ENCODE results near the gene MVB12A.

Gene MVB12A

DNA sequence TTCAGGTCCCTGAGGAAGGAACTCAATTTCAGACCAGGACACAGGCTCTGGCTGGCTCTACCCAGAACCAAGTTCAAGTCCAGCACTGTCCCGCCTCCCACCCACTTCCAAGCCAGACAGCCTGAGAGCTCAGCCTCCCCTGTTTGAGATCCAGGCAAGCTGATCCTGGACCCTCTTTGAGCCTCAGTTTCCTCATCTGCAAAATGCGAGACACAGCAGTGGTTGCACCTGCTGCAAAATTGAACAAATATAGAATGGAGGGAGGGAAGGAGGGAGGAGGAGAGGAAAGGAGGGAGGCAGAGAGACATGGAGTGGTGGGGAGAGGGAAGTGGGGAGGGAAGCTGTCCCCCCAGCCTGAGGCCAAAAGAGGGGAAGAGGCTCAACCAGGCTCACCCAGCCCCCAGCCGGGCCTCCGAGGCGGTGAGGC lies 27.9 kb downstream of the MVB12A start:
- no peak for DNase-seq

DNA sequence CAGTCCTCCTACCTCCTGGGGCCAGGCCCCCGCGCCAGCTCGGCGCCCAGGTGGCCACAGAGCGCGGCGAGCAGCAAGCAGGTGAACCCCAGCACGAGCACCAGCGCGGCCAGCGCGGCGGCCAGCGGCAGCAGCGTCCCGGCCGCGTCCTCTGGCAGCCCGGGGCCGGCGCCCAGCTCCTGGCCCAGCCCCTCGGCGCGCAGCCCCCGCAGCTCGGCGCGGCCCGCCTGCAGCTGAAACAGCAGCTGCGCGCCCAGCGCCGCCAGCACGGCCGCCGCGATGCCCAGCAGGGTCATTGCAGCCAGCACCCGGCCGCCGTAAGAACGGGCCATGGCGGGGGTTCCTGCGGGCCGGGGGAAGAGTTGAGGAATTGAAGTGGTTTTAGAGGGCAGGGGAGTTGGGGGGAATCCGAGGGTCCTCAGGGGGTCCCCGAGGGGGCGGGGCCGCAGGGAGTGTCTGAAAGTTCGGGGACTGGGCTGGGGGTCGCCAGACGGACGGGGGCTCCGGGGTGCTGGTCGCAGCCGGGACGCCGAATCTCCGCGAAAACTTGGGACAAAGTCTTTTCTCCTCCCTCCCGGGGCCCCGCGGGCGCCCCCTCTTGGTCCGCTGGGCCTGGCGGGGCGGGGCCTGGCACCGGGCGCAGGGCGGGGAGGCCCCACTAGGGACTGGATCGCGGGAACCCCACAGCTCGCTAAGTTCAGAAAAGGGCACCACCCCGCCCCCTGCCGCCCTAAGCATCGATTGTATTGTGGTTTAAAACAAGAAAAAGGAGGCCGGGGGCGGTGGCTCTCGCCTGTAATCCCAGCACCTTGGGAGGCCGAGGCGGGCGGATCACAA lies 28.5 kb downstream of the MVB12A start, which contains the start of gene TMEM221:
Gene TMEM221 (minus strand): TSS at position 538 of the 837 bp plus-strand sequence. CDS start 206 bp downstream, at position 332.
- no peak for DNase-seq

DNA sequence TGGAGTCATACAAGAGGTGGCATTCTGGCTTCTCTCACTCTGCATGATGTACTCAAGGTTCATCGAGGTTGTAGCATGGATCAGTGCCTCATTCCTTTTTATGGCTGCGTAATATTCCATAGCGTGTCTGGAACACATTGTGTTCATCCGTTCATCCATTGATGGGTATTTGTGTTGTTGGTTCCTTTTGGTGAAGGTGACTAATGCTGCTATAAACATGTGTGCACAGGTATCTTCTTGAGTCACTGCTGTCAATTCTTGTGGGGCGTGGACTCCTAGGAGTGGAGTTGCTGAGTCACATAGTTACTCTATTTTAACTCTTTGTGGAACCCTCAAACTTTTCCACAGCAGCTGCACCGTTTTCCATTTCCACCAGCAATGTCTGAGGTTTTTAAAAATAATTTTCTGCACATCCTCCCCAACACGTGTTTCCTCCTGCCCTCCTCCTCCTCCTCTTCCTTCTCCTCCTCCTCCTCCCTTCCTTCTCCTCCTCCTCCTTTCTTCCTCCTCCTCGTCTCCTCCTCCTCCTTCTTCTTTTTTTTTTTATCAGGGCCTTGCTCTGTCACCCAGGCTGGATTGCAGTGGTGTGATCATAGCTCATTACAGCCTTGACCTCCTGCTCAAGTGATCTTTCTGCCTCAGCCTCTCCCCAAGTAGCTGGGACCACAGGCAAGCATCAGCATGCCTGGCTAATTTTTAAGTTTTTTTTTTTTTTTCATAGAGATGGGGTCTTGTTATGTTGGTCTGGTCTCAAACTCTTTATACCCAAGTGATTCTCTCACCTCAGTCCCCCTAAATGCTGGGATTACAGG lies 30.6 kb downstream of the MVB12A start:
- no peak for DNase-seq

DNA sequence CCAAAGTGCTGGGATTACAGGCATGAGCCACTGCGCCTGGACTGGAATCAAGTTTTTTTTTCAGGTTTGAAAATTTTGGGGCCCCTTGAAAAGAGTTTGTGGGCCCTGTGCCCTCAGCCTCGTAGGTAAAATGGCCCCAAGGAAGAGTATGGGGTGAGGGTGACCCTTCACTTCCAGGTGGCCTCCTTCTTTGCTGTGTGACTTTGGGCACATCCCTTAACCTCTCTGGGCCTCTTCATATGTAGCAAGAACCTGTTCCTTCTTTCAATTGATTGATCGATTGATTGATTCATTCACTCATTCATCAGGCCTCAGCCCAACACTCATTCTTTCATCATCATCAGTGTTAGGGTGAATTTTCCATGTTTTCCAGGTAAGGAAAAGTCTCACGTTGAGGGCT lies 32.0 kb downstream of the MVB12A start:
- DNase-seq = no peak

DNA sequence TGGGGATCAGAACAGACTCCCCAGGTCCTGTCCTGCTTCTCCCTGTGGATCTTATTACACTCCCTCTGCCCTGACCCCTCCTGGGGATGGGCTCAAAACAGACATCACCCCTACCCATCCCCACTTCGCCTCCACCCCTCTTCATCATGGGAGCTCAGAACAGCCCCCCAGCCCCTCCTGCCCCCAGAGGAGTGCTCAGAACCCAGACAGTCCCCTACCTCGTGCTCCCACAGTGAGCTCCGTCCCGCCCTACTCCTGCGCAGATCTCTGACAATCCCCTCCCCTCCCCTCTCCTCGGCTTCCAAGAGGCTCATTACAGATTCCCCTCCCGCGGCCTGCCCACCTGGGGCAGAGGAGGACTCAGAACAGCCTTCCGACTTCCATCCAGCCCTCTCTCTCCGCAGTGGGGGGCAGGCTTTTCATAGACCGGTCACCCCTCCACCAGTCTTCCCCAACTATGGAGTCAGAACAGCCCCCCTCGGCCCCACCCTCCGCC lies 34.8 kb downstream of the MVB12A start:
- peak; percentile 66 for DNase-seq

DNA sequence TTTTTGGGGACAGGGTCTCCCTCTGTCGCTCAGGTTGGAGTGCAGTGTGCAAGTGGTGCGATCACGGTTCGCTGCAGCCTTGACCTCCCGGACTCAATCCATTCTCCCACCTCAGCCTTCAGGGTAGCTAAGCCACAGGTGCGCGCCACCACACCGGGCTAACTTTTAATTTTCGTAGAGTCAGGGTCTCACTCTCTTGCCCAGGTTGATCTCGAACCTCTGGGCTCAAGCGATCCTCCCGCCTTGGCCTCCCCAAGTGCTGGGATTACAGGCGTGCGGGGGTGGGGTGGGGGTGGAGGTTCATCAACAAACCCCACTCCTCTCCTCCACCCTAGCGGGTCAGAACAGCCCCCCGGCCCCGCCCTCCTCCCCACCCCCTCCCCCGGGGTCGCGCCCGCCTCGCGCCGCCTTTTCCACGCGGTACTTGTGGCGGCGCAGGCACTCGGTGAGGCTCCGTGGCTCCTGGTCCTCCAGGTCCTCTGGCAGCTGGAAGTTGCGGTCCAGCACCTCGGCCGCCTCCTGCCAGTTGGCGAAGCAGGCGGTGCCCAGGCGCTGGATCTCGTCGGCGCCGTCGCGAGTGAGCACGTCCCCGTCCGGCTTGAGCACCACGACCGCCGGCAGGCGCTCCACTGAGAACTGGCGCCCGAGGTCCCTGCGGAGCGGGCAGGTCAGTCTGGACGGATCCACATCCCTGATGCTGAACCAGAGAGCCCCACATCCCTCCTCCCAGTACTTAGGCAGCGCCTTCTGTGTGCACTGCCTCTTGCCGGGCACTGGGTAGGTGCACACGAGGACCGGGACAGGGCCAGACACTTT lies 35.7 kb downstream of the MVB12A start:
- no peak for DNase-seq

DNA sequence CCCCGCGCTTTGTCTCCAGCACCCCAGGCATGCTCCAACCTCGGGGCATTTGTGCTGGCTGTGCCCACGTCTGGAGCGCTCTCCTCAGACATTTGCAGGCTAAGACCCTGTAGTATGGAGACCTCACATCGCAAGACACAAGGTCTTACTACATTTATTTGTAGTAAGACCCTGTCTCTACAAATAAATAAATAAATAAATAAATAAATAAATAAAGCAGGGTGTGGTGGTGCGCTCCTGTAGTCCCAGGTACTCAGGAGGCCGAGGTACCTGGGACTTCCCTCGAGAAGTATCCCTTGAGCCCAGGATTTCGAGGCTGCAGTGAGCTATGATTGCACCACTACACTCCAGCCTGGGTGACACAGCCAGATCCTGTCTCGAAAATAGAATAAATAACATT lies 36.3 kb downstream of the MVB12A start:
- DNase-seq = no peak

DNA sequence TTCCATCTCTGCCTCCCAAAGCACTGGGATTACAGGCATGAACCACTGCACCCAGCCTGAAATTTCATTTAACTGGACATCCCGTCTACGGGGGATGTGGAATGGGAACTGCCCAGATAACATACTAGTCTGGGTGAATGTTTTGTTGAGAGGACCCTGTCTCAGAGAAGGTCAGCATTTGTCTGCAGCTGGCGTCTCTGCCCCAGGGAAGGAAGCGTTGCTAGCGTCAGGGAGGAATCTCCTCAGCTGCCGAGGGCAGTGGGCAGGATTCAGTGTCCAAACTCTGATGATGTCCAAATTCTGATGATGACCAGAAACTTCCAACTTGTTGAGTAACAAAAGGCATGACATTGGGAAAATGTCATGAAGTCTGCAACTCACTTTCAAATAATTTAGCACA lies 37.8 kb downstream of the MVB12A start:
- DNase-seq = no peak

DNA sequence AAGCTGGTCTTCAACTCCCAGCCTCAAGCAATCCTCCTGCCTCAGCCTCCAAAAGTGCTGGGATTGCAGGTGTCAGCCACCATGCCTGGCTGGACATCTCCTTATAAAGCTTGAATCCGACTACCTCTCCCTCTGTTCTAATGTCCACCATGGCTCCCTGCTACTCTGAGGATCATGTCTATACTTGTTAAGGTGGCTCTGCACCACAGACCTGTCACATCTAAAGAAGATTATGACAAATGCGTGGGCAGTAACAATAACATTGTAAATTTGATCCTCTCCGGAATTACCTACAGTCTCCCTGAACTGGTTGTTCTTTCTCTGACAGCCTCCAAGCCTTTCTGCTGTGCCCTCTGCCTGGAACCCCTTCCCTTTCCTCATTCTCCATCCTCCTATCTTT lies 39.1 kb downstream of the MVB12A start:
- no peak for DNase-seq

DNA sequence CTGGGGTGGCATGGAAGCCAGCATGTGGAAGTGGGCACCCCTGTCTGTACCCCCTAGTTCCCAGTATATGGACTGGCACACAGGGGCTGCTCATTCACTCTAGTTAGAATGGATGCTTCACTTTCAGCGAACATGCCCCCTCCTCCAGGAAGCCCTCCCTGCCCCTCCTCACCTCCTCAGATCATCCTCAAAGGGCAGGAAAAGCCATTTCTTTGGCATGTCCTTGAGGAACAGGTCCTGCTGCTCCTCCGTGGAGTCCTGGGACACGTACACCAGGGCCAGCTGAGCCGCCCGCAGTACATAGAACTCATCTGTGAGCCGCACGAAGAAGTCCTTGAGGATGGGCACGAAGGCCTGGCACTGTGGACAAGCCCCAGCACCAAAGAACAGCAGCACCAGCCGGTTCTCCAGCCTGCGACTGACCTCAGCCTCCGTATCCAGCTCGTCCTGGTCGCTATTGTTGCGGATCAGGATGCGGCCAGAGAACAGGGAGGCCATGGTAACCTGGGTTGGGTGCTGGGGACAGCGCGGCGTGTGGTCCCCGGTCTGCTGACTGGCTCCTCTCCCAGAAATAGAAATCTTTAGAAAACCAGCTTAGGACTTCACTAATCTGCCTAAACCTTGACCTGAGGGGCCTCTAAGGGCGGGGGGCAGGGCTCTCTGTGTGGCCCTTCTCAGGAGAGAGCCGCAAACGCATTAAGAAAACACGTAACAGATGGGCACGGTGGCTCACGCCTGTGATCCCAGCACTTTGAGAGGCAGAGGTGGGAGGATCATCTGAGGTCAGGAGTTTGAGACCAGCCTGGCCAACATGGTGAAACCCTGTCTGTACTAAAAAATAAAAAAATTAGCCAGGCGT lies 40.8 kb downstream of the MVB12A start, which contains the start of gene NXNL1:
Gene NXNL1 (minus strand): TSS at position 555 of the 859 bp plus-strand sequence. CDS start 57 bp downstream, at position 498.
- DNase-seq = no peak

DNA sequence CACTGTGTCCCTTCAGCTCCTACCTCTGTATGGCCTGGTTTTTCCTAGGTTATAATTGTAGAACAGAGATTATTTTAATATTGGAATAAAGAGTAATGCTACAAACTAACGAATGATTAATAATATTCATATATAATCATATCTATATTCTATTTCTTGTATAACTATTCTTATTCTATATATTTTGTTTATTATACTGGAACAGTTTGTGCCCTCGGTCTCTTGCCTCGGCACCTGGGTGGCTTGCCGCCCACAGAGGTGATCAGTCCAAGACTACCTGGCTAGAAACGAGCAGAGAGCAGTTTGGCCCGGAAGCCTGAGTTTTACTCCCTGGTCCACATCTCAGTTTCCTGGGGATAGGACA lies 46.6 kb downstream of the MVB12A start:
- DNase-seq = no peak

DNA sequence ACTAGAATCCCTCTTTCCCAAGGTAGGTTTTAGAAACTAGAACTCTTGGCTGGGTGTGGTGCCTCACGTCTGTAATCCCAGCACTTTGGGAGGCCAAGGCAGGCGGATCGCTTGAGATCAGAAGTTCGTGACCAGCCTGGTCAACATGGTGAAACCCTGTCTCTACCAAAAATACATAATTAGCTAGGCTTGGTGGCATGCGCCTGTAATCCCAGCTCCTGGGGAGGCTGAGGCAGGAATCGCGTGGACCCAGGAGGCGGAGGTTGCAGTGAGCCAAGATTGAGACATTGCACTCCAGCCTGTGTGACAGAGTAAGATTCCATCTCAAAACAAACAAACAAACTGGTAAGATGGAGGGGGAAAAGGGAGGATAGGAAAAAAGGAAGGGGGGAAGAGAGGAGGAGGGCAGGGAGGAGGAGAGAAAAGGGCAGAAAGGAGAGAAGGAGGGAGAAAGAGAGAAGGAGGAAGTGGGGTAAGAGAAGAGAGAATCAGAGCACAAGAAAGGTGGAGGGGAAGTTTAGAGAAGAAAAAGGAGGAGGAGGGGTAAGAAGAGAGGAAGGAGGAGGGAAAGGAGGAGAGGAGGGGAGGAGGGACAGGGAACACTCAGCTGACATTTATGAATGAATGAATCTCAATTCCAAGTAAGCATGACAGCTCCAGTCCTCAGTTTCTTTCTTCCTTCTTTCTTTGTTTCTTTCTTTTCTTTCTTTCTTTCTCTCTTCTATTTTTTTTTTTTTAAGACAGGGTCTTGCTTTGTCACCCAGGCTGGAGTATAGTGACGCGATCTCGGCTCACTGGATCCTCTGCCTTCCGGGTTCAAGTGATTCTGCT lies 47.8 kb downstream of the MVB12A start:
- no peak for DNase-seq

DNA sequence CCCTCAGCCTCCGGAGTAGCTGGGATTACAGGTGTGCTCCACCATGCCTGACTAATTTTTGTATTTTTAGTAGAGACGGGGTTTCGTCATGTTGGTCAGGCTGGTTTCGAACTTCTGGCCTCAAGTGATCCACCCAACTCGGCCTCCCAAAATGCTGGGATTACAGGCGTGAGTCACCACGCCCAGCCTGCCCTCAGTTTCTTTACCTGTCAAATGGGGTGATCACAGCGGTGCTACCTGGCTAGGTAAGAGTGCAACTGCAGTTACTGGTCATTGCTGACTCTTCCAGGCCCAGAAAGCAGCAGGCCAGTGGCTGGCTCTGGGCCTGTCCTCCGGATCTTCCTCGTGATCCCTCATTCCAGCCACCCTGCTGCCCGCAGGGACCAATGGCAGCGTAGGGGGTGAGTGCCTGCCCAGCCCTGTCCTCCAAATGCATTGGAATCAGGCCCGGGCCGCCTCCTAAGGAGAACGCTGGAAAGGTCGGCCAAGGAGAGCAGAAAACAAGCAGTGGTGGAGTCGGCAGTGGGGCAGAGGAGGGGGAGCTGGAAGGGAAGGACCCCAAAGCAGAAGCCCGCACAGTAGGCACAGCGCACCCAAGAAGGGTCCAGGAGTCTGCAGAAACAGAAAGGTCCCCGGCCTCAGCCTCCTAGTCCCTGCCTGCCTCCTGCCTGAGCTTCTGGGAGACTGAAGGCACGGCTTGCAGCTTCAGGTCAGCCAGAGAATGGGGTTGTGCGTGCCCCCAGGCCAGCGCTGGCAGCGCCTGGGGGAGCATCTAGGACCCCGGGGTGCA lies 48.6 kb downstream of the MVB12A start:
- no peak for DNase-seq

DNA sequence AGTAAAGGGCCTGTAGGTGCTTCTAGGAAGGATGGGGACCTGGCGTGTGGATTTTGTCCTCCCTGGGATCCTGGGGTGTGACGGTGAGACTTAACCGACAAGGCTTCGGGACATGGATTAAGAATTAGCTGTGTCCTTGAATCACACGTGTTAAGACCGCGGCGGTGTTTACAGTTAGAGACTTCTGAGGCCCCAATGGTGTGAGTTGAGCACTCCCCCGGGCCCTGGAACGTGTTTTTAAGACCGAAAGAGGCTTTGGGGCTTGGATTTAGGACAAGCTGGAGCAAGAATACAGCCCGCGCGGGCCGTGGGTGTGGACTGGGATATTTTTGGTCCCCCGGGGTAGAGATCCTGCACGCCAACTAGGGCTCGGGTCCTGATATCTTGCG lies 49.2 kb downstream of the MVB12A start:
- DNase-seq = no peak

DNA sequence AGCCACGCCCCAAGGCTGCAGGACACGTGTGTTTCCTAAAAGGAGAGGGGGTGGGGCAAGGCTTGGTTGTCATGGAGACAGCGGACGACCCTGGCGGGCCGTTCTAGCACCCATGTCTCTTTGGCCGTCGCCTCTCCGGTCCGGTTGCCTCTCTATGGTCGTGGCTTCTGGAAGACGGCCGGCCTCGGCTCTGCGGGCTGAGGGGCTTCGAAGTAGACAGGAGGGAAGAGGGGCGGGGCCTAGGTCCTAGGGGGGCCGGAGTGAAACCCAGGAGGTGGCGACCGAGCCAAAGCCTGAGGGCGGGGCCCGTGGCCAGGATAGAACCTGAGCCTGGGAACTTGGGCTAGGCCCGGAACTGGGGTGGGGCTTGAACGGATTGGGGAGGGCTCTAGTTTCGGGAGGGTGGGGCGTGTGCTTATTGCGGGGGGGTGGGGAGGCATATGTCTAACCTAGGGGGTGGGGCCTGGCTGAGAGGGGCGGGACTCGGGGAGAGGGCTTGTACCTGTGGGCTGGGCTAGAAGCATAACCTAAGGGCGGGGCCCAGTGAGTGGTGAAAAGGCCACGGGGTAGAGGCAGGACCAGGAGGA lies 49.7 kb downstream of the MVB12A start:
- peak; percentile 97 for DNase-seq

DNA sequence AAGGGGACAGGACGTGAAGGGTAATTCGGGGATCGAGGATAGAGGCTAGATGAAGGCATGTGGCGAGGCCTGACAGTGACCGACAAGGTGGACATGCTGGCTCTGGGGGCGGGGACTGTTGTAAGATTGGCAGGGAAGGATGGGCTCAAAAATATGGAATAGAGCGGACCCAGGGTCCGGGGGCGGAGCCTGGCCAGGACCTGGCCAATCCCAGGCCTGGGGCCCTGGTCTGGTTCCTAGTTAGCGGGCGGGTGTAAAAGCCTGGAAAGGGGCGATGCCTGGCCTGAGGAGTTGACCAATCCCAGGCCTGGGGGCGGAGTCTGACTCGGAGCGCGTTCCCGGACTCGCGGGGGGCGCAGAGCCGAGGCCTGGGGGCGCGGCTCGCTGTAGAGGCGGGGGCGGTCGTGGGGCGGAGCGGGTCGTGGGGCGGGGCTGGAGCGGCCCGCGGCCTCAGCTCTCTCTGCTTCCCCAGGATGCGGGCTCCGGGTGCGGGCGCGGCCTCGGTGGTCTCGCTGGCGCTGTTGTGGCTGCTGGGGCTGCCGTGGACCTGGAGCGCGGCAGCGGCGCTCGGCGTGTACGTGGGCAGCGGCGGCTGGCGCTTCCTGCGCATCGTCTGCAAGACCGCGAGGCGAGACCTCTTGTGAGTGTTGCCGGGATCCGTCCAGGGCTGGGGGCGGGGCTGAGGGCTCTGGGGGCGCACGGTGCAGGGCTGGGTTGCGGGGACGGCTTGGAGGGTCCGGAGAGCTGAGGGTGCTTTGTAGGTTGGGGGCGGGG lies 50.4 kb downstream of the MVB12A start, which contains the start of gene SLC27A1:
Gene SLC27A1 (plus strand): TSS at position 457 of the 774 bp plus-strand sequence. CDS start 17 bp downstream, at position 474.
- DNase-seq = peak; percentile 98

DNA sequence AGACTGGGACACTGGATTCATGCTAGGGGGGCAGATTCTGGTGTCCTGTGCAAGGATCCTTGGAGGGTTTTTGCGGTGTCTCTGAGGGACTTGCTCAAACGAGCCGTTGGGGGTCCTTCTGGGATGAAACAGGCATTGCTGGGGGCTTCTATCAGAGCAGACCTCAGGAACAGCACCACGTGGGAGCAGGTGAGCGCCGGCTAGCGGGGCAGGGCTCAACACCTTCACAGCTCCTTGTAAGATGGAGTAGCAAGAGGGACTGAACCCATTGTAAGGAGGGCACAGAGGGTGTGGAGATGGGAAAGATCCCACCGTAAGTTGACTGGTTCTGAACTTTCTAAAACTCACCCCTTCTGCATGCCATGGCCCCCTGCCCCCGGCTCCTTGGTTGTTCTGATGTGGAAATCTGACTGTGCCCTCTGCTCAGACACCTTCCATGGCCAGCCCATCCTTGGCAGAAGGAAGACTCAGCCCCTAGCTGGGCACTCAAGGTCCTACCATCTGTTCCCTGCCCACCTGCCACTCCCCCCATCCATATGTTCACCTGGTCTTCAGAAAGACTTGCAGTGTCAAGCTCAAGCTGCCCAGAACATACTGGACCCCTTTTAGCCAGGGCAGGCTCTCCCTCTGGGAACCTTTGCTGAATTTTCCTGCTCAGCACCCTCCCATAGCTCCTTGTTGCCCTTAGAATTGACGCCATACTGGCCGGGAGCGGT lies 51.7 kb downstream of the MVB12A start:
- peak; percentile 40 for DNase-seq

DNA sequence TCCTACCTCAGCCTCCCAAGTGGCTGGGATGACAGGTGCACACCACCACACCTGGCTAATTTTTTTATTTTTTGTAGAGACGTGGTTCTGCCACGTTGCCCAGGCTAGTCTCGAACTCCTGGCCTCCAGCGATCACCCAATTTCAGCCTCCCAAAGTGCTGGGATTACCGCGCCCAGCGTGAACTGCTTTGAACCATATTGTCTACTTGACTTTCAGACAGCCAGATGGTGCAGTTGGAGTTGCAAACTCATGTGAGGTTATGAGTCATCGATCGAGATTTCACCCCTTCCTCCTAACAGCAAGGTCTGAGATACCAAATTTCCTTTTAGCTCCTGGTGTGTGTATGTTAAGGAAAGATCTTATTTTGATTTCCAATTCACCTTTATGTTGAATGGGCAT lies 53.2 kb downstream of the MVB12A start:
- peak; percentile 70 for DNase-seq

All from NCI-H2171 treated with DMSO at 0.1 percent for 48 hours (cell line).